ENCODE data around the gene NCAM1.
A peak's percentile ranks its signal among the peaks of the same experiment; 100 is the strongest.

The NCAM1 gene

DNA sequence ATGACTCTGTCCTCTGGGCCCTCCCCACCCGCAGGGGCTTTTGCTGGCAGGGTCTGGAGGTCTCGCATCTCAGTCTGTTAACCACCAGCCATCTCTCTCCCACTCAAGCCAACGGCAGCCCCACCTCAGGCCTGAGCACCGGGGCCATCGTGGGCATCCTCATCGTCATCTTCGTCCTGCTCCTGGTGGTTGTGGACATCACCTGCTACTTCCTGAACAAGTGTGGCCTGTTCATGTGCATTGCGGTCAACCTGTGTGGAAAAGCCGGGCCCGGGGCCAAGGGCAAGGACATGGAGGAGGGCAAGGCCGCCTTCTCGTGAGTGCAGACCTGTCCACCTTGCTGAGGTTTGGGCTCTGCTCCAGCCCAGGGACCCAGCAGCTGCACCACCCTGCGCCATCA lies 308.9 kb downstream of the NCAM1 start:
- Histone ChIP-seq H2AK5ac (ENCODE audit: low read depth, low read length) (no peak overlapping the region), H3K36me3 (replicated peaks in 1 of 2; ENCODE audit: control insufficient read depth in 2 of 2, insufficient read depth in 2 of 2, low read length in 2 of 2) (peaks cover 0 to 4% of the 10 kb centered on the region in 2 donors), H4K91ac (ENCODE audit: low read depth, low read length, poor library complexity) (no peak overlapping the region), H2BK5ac (ENCODE audit: low read length) (no peak overlapping the region), H3K9me3 (replicated peaks in 1 of 2; ENCODE audit: control insufficient read depth in 2 of 2, insufficient read depth in 1 of 2, low read depth in 1 of 2, low read length in 2 of 2) (no peaks in the 10 kb centered on the region), H3K4me3 (ENCODE audit: low read length in 2 of 2) (no peak overlapping the region), H2BK15ac (ENCODE audit: low read length) (no peak overlapping the region), H3K4me1 (ENCODE audit: control insufficient read depth in 2 of 2, insufficient read depth in 1 of 2, low read depth in 1 of 2, low read length in 2 of 2) (peaks cover 0 to 8% of the 10 kb centered on the region in 2 donors), H3K4ac (ENCODE audit: low read length) (no peak overlapping the region), H2BK12ac (ENCODE audit: low read length) (no peak overlapping the region), H3K4me2 (ENCODE audit: insufficient read depth, low read length, poor library complexity, severe bottlenecking) (no peak overlapping the region), H3K9ac (ENCODE audit: low read depth, low read length, poor library complexity) (no peak overlapping the region), H3K79me1 (ENCODE audit: low read depth, low read length) (peaks cover 4% of the 10 kb centered on the region), H3K27me3 (ENCODE audit: control insufficient read depth in 3 of 3, insufficient read depth in 3 of 3, low read depth in 1 of 3, low read length in 3 of 3) (no peaks in the 10 kb centered on the region), H3K18ac (ENCODE audit: low read length) (no peak overlapping the region), H2BK120ac (ENCODE audit: low read depth, low read length) (no peak overlapping the region), H3K14ac (ENCODE audit: low read length) (no peak overlapping the region), H3K23ac (ENCODE audit: low read depth, low read length, poor library complexity) (no peak overlapping the region), H3K27ac (replicated peaks; ENCODE audit: low read length) (no peak overlapping the region), H4K8ac (ENCODE audit: low read depth, low read length) (no peak overlapping the region), H2AFZ (ENCODE audit: low read length) (no peak overlapping the region)
- WGBS, 2 donors (ENCODE audit: extremely low coverage in 2 of 2, insufficient read length in 2 of 2, insufficient replicate concordance in 1 of 2), result no CpG with 5 or more reads among the region's 13 CpGs
- no peak for DNase-seq (ENCODE audit: low spot score)

DNA sequence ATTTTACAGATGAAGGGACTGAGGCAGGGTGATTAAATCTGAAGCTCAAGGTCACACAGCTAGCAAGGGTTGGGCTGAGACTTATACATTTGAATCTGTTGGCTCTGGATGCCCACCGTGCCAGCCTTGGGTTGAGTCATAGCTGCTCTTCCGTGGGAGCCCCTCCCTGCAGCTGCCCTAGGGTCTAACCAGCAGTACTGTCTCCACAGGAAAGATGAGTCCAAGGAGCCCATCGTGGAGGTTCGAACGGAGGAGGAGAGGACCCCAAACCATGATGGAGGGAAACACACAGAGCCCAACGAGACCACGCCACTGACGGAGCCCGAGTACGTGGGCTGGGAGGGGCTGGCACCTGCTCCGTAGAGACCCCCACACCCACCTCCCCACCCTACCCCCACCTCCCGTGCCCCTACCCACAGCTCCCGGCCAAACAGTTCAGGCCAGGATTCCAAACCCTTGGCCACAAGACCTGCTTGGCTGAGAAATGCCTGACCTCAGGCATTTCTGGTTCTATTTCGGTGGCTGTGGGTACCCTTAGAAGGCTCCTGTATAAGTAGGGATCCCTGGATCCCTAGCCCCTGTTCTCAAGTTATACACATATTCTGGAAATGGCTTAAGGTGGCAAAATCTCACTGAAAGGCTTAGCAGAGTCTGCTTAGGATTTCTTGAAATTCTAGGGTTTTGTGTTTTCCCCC lies 310.5 kb downstream of the NCAM1 start:
- Histone ChIP-seq H3K27me3 (ENCODE audit: control insufficient read depth in 3 of 3, insufficient read depth in 3 of 3, low read depth in 1 of 3, low read length in 3 of 3) (no peaks in the 10 kb centered on the region), H2BK5ac (ENCODE audit: low read length) (no peak overlapping the region), H3K4me3 (ENCODE audit: low read length in 2 of 2) (no peak overlapping the region), H2AFZ (ENCODE audit: low read length) (no peak overlapping the region), H3K14ac (ENCODE audit: low read length) (no peak overlapping the region), H2BK15ac (ENCODE audit: low read length) (no peak overlapping the region), H2AK5ac (ENCODE audit: low read depth, low read length) (peak overlapping the region; percentile 32), H4K91ac (ENCODE audit: low read depth, low read length, poor library complexity) (no peak overlapping the region), H3K23ac (ENCODE audit: low read depth, low read length, poor library complexity) (no peak overlapping the region), H2BK120ac (ENCODE audit: low read depth, low read length) (no peak overlapping the region), H3K4me2 (ENCODE audit: insufficient read depth, low read length, poor library complexity, severe bottlenecking) (no peak overlapping the region), H3K27ac (replicated peaks; ENCODE audit: low read length) (no peak overlapping the region), H3K18ac (ENCODE audit: low read length) (no peak overlapping the region), H3K36me3 (replicated peaks in 1 of 2; ENCODE audit: control insufficient read depth in 2 of 2, insufficient read depth in 2 of 2, low read length in 2 of 2) (peaks cover 0 to 6% of the 10 kb centered on the region in 2 donors), H3K4me1 (ENCODE audit: control insufficient read depth in 2 of 2, insufficient read depth in 1 of 2, low read depth in 1 of 2, low read length in 2 of 2) (peaks cover 0 to 11% of the 10 kb centered on the region in 2 donors), H3K9ac (ENCODE audit: low read depth, low read length, poor library complexity) (no peak overlapping the region), H2BK12ac (ENCODE audit: low read length) (no peak overlapping the region), H3K4ac (ENCODE audit: low read length) (no peak overlapping the region), H3K9me3 (replicated peaks in 1 of 2; ENCODE audit: control insufficient read depth in 2 of 2, insufficient read depth in 1 of 2, low read depth in 1 of 2, low read length in 2 of 2) (no peaks in the 10 kb centered on the region), H4K8ac (ENCODE audit: low read depth, low read length) (no peak overlapping the region), H3K79me1 (ENCODE audit: low read depth, low read length) (peaks cover 4% of the 10 kb centered on the region)
- WGBS, 2 donors (ENCODE audit: extremely low coverage in 2 of 2, insufficient read length in 2 of 2, insufficient replicate concordance in 1 of 2), result no CpG with 5 or more reads among the region's 14 CpGs
- DNase-seq (ENCODE audit: low spot score), result no peak

- Histone ChIP-seq H3K36me3 (replicated peaks in 1 of 2; ENCODE audit: control insufficient read depth in 2 of 2, insufficient read depth in 2 of 2, low read length in 2 of 2) (peaks cover 0 to 6% of the 10 kb centered on the region in 2 donors), H3K4me1 (ENCODE audit: control insufficient read depth in 2 of 2, insufficient read depth in 1 of 2, low read depth in 1 of 2, low read length in 2 of 2) (peaks cover 0 to 11% of the 10 kb centered on the region in 2 donors), H3K9me3 (replicated peaks in 1 of 2; ENCODE audit: control insufficient read depth in 2 of 2, insufficient read depth in 1 of 2, low read depth in 1 of 2, low read length in 2 of 2) (no peaks in the 10 kb centered on the region), H2BK5ac (ENCODE audit: low read length) (no peak overlapping the region), H2AFZ (ENCODE audit: low read length) (no peak overlapping the region), H3K27ac (replicated peaks; ENCODE audit: low read length) (no peak overlapping the region), H3K79me1 (ENCODE audit: low read depth, low read length) (peaks cover 4% of the 10 kb centered on the region), H3K4me2 (ENCODE audit: insufficient read depth, low read length, poor library complexity, severe bottlenecking) (no peak overlapping the region), H3K27me3 (ENCODE audit: control insufficient read depth in 3 of 3, insufficient read depth in 3 of 3, low read depth in 1 of 3, low read length in 3 of 3) (no peaks in the 10 kb centered on the region), H3K9ac (ENCODE audit: low read depth, low read length, poor library complexity) (no peak overlapping the region), H2BK12ac (ENCODE audit: low read length) (no peak overlapping the region), H2AK5ac (ENCODE audit: low read depth, low read length) (peak overlapping the region; percentile 67), H2BK120ac (ENCODE audit: low read depth, low read length) (no peak overlapping the region), H3K18ac (ENCODE audit: low read length) (peak overlapping the region; percentile 59), H2BK15ac (ENCODE audit: low read length) (no peak overlapping the region), H3K23ac (ENCODE audit: low read depth, low read length, poor library complexity) (peak overlapping the region; percentile 31), H3K14ac (ENCODE audit: low read length) (no peak overlapping the region), H3K4me3 (ENCODE audit: low read length in 2 of 2) (no peak overlapping the region), H4K8ac (ENCODE audit: low read depth, low read length) (no peak overlapping the region), H4K91ac (ENCODE audit: low read depth, low read length, poor library complexity) (no peak overlapping the region), H3K4ac (ENCODE audit: low read length) (no peak overlapping the region)
- no peak for DNase-seq (ENCODE audit: low spot score)
- no CpG with 5 or more reads among the region's 5 CpGs for WGBS, 2 donors (ENCODE audit: extremely low coverage in 2 of 2, insufficient read length in 2 of 2, insufficient replicate concordance in 1 of 2)
These were observed 311.1 kb downstream of the NCAM1 start for GRCh38 chr11:113272281-113272680.

DNA sequence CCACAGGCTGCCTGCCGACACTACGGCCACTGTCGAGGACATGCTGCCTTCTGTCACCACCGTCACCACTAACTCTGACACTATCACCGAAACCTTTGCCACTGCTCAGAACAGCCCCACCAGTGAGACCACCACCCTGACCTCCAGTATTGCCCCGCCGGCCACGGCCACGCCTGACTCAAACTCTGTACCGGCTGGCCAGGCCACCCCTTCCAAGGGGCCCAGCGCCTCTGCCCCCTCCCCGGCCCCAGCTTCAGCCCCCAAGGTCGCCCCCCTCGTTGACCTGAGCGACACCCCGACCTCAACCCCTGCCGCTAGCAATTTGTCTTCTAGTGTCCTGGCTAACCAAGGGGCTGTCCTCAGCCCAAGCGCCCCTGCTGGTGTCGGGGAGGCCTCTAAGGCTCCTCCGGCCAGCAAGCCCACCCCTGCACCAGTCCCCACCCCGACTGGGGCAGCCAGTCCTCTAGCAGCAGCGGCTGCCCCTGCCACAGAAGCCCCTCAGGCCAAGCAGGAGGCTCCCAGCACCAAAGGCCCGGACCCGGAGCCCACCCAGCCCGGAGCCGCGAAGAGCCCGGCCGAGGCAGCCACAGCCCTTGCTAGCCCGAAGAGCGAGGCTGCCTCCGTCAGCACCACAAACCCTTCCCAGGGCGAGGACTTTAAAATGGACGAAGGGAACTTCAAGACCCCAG lies 311.9 kb downstream of the NCAM1 start:
- DNase-seq (ENCODE audit: low spot score), result no peak
- H3K9me3 ChIP-seq (replicated peaks in 1 of 2; ENCODE audit: control insufficient read depth in 2 of 2, insufficient read depth in 1 of 2, low read depth in 1 of 2, low read length in 2 of 2), result no peaks in the 10 kb centered on the region
- H2AK5ac ChIP-seq (ENCODE audit: low read depth, low read length), result peak overlapping the region; percentile 67

More for the DNA sequence above, 311.9 kb downstream of the NCAM1 start:
- Histone ChIP-seq H3K36me3 (replicated peaks in 1 of 2; ENCODE audit: control insufficient read depth in 2 of 2, insufficient read depth in 2 of 2, low read length in 2 of 2) (peaks cover 0 to 6% of the 10 kb centered on the region in 2 donors), H3K9ac (ENCODE audit: low read depth, low read length, poor library complexity) (no peak overlapping the region), H3K27ac (replicated peaks; ENCODE audit: low read length) (no peak overlapping the region), H3K27me3 (ENCODE audit: control insufficient read depth in 3 of 3, insufficient read depth in 3 of 3, low read depth in 1 of 3, low read length in 3 of 3) (no peaks in the 10 kb centered on the region), H3K23ac (ENCODE audit: low read depth, low read length, poor library complexity) (peak overlapping the region; percentile 31), H2BK15ac (ENCODE audit: low read length) (no peak overlapping the region), H4K91ac (ENCODE audit: low read depth, low read length, poor library complexity) (no peak overlapping the region), H3K4me2 (ENCODE audit: insufficient read depth, low read length, poor library complexity, severe bottlenecking) (no peak overlapping the region), H3K4ac (ENCODE audit: low read length) (no peak overlapping the region), H3K79me1 (ENCODE audit: low read depth, low read length) (peaks cover 4% of the 10 kb centered on the region), H2BK120ac (ENCODE audit: low read depth, low read length) (no peak overlapping the region), H3K4me3 (ENCODE audit: low read length in 2 of 2) (no peak overlapping the region), H3K18ac (ENCODE audit: low read length) (peak overlapping the region; percentile 68), H2AFZ (ENCODE audit: low read length) (peak overlapping the region; percentile 19), H2BK12ac (ENCODE audit: low read length) (no peak overlapping the region), H3K4me1 (ENCODE audit: control insufficient read depth in 2 of 2, insufficient read depth in 1 of 2, low read depth in 1 of 2, low read length in 2 of 2) (peaks cover 0 to 11% of the 10 kb centered on the region in 2 donors), H2BK5ac (ENCODE audit: low read length) (no peak overlapping the region), H4K8ac (ENCODE audit: low read depth, low read length) (no peak overlapping the region), H3K14ac (ENCODE audit: low read length) (no peak overlapping the region)
- WGBS, 2 donors (ENCODE audit: extremely low coverage in 2 of 2, insufficient read length in 2 of 2, insufficient replicate concordance in 1 of 2), result no CpG with 5 or more reads among the region's 34 CpGs

Measured in neuronal stem cell (in vitro differentiated cells).